HTR-8/SVneo (cell line): ENCODE measurements around the gene CYP27B1.

ENCODE experiments used
- DNase-seq: peaks from one replicate; pipeline ENCODE4 v3.0.0; 2011; ENCODE audit warnings: low spot score, mixed read lengths; ENCODE audit not compliant: insufficient read length
- FAIRE-seq: peaks from 2 replicates; lab custom pipeline; 2011; peaks lifted over from hg19 to GRCh38; lab: Jason Lieb, UNC

Gene CYP27B1

DNA sequence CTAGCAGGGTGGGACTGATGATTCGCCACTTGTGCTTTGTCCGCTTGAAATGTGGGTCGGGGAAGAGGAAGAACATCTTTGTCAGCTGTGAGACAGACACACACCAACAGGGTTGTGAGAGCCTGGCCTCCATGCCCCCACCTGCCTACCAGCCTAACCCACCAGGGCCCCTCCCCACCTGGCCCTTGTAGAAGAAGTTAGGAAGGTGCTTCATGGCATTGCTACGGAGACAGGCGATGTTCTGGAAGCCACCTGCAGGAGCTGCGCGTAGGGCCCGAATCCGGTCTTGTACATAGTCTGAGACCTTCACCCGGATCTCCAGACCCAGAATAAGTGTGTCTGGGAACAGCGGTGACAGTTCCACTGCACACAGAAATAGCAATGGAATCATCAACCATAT, 2.7 kb upstream of the CYP27B1 start:
- no peak for FAIRE-seq

DNA sequence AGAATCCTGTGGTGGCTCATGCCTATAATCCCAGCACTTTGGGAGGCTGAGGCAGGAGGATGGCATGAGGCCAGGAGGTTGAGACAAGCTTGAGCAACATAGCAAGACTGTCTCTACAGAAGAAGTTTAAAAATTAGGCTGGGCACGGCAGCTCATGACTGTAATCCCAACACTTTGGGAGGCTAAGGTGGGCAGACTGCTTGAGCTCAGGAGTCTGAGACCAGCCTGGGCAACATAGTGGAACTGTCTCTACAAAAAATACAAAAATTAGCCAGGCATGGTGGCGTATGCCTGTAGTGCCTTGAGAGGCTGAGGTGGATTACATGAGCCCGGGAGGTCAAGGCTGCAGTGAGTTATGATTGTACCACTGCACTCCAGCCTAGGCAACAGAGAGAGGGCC, 998 bp upstream of the CYP27B1 start:
- no peak for FAIRE-seq
- DNase-seq = no peak

More for the DNA sequence above, 2.7 kb upstream of the CYP27B1 start:
- DNase-seq = no peak

DNA sequence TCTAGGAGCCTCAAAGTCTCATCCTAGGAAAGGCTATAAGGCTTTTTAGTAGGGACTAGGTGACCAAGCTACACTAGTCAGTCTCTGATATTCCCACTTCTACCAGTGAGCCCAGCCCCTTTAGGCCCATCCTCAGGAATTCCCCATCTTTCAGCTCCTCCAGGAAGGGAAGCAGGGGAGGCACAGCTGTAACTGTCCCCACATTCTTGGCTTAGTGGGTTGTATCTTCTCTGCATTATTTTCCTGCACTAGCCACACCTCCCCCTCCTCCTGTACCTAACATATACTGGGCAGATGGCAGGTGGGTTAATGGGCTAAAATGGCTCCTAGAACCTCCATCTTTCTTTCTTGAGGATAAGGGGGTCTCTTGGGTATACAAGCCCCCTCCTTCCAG, 424 bp upstream of the CYP27B1 start:
- DNase-seq = no peak

DNA sequence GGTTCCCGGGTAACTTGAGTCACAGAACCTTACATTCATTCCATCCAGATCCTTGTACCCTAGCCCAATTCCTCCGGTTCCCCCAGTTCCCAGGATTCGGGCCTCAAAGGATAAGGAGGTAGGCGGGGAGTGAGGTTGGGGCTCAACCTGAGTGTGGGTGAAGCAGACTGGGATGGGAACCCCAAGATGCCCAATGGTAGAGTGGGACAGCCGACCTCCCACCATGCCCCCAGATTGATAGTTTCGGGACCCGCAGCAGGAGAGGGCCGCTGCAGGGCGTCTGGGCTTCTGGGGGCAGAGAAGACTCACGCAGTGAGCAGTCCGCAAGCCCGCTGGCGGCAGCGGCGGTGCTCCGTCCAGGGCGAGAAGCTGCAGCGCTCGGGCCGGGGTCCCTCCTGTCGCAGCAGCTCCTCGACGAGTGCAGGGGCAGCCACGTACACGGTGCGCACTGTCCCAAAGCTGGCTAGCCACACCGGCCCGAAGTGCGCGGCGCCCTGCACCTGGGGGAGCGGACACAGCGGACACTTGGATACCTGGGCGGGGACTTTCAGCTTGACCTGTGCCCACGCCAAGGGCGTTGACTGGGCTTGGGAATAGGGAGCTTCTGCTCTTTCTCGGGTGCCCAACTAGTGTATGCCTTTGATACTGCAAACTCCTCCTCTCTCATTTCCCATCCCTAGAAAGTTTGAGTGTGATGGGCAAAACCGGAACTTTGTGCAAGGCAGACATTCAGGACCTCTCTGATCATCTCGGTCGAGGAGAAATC, 997 bp downstream of the CYP27B1 start:
- no peak for DNase-seq
- FAIRE-seq = no peak

More for the DNA sequence above, 424 bp upstream of the CYP27B1 start:
- FAIRE-seq = no peak

DNA sequence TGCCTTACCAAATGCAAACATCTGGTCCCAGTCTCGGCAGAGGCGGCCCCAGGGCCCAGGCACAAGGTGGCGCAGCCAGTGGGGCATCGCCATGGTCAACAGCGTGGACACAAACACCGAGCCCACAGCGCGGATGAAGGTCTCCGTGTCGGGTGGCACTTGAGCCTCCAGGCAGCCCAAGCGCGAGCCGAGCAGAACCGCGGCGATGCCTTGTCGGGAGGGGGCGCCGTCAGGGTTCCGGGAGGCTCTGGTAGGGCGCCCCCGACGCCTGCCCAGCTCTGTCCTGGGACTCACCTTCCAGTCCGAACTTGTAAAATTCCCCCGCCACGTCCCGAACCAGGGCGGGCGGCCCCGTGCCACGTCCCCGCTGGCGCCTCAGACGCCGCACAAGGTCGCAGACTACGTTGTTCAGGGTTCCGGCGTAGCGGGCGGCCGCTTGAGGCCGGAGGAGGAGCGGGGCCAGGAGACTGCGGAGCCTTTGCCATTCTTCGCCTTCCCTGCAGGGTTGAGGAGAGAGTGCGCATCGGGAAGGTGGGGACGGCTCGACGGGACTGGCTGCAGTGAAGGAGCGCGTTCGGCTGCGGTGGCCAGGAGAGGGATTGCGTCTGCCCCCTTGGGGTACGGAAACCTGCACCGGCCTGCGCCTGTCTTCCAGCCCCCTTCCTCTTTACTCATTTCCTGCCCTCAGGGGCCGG, 1.7 kb downstream of the CYP27B1 start:
- FAIRE-seq (peak; percentile 64), DNase-seq (no peak)

DNA sequence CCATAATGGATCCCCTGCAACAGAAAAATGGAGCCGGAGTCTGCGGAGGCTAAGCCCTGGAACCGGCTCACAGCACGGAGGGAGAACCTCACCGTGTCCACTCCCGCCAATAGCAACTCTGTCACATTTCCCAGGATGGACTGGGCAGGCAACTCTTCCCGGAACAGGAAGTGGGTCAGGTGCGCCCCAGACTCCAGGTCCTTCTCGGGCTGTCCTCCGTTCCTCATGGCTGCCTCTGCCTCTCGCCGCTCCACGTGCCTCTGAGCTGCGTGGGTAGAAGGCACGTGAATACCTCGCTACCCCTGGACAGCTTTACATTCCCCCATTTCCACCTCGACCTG, 2.2 kb downstream of the CYP27B1 start:
- no peak for DNase-seq
- FAIRE-seq = no peak

DNA sequence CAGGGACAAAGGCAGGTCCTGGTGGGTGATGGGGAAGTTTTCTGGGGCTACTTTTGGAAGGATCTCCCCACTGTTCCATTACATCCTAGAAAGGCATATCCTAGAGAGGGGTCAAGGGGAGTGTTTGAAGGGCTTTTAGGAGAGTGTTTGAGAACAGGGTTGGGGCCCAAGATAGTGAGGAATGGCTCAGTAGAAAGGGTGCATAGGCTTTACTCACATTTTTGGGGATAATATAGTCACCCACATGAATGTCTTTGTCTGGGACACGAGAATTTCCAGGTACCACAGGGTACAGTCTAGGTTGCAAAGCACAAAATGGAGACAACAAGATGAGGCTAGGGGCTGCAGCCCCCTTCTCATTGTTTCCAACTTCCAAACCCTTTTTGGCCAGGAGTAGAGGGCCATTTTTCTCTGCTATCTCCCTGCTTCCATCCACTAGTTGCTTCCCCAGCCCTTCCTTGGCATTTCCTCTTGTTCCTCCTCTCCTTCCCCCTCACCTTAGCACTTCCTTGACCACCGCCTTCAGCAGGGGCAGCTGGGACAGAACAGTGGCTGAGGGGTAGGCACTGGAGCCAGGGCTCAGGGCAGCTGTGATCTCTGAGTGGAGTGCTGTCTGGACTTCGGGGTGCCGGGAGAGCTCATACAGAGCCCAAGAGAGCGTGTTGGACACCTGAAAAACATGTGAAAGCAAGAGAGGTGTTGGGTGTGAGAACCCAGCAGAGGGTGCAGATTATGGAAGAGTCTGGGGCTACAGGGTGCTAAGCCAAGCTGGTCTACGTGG, 2.8 kb downstream of the CYP27B1 start:
- no peak for FAIRE-seq

DNA sequence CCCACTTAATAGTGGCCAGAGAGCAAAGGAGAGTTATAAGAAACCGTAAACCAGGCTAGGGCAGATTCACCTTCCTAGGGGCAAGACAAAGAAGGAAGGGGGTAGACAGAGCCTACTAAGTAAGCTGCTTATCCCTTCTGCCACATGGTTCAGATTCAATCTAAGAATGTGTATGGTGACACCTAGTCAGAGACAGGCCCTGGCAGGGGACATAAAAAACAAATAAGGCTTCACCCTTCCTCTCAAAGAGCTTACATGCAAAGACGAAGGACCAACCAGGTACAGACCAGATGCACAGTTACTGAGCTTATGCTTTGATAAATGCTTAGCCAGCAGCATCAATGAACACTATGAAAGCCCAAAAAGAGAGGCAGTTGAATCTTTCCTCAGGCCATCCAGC, 4.4 kb downstream of the CYP27B1 start:
- no peak for FAIRE-seq
- no peak for DNase-seq

More for the DNA sequence above, 2.8 kb downstream of the CYP27B1 start:
- no peak for DNase-seq

DNA sequence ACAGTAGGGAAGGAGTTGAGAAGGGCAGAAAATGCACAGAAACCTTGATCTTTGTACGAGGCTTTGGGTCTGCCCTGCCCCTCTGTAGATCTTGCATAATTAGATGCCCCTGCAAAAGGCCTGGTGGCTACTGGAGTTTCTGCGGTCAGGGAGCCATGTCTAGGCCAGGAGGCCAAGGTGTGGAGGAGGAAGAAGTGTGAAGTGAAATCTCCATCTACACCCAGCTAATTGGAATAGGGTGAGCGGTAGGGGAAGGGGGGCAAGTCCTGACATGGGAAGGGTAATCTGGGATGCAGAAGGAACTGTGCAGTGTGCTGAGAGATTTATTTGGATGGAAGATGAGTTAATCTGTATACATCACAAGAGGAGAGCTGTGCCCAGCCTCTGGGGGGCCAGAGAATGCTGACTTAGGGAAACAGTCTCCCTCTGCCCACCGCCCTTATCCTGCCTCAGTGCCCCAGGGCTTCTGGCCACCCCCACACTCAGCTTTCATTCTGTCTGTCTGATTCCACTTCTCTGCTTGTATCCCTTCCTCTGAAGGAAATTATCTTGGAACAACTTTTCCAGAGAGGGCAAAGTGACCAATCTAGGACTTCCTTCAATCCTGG, 5.4 kb downstream of the CYP27B1 start:
- DNase-seq = no peak
- FAIRE-seq = no peak

DNA sequence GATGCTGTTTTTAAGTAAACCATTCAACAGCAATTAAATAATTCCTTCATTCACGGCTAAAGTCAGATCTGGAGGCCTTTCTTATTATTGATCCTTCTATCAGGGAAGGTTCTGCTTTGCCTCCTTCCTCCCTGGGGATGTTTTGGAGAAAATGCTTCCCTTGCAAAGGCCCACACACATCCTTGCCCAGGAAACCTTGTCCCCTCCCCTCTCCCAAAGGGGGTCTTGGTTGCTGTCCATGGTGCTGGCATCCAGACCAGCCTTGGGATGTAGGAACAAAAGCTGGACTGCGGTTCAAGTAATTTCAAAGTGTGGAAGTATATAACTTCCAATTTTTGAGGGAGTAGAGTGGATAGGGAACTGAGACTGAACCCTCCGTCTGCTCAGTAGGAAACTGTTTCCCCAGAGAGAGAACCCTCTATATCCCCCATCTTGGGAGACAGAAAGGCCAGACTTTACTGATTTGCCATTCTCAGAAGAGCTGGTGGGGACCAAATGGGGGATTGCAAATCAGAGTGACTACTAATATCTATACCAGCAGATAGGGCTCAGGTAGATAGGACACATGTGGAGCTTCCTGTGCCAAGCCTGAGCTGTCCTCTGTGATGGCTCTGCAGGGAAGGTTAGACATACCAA, 6.4 kb downstream of the CYP27B1 start:
- no peak for FAIRE-seq
- no peak for DNase-seq

DNA sequence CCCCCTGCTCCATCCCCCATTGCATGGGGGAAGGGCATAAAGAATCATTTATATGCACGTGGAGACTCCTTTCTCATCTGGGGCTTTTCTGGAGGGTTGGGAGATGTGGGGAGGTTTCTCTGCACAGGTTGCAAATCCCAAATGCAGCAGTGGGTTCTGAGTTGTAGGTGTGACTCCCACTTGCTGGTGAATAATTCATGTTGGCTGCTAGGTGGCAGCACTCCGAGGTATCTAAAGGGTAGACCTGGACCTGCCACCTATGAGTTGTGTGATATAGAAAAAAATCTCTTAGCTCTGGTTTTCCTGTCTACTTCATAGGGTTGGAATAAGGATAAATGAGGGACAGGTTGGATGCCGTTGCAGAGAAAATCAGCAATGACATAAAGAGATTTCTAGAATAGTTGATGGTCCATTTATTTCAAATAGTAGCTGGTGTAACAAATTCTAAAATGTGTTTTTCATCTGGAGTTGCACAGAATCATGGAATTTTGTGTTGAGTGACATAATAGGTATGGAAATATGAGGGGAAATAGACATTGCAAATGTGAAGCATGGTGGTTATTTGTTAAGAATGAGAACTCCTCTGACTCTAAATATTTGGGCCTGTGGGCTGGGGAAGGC, 7.4 kb downstream of the CYP27B1 start:
- peak; percentile 16 for FAIRE-seq
- DNase-seq = no peak

DNA sequence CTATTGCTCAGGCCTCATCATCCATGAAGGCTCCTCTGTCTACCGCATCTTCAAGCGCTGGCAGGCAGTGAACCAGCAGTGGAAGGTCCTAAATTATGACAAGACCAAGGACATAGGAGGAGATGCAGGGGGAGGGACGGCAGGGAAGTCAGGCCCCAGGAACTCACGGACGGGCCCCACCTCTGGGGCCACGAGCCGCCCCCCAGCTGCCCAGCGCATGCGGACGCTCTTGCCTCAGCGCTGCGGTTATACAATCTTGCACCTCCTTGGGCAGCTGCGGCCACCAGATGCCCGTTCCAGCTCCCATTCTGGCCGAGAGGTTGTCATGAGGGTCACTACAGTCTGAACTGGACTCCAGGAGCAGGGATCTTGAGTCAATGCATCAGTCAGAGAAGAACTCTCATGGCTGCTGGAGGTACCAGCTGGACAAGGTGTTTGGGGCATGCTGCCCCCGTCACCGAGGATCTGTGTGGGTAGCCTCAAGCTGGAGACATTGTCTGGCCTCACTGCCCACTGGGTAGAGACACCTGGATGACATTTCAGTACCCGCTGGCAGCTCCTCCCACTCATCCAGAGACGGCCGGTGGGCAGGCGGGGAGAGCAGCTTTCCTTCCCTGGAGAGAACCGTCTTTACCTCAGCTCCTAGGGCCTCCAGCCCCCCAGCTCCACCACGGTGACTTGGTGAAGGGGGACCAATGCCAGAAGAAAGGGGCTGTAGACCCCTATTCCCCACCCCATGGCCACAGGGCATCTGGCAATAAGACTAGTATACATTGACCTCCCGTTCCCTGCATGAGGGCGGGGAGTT, 8.1 kb downstream of the CYP27B1 start:
- FAIRE-seq (no peak), DNase-seq (no peak)

DNA sequence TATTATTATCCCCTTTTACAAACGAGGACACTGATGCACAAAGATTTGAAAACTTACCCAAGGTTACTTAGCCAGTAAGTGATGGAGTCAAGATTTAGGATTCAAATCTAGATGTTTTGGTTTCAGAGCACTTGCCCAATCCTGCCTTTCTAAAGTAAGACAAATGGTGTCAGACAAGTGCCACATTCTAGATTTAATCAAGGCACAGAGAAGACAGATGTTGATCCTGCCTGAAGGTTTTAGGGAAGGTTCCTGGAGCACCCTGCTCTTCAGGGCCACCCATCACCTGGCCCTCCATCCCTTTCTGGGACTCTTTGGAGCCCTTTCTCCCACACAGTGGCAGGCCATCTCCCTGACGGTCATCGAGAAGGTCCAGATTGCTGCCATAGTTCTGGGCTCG, 9.1 kb downstream of the CYP27B1 start:
- no peak for FAIRE-seq
- DNase-seq = no peak

DNA sequence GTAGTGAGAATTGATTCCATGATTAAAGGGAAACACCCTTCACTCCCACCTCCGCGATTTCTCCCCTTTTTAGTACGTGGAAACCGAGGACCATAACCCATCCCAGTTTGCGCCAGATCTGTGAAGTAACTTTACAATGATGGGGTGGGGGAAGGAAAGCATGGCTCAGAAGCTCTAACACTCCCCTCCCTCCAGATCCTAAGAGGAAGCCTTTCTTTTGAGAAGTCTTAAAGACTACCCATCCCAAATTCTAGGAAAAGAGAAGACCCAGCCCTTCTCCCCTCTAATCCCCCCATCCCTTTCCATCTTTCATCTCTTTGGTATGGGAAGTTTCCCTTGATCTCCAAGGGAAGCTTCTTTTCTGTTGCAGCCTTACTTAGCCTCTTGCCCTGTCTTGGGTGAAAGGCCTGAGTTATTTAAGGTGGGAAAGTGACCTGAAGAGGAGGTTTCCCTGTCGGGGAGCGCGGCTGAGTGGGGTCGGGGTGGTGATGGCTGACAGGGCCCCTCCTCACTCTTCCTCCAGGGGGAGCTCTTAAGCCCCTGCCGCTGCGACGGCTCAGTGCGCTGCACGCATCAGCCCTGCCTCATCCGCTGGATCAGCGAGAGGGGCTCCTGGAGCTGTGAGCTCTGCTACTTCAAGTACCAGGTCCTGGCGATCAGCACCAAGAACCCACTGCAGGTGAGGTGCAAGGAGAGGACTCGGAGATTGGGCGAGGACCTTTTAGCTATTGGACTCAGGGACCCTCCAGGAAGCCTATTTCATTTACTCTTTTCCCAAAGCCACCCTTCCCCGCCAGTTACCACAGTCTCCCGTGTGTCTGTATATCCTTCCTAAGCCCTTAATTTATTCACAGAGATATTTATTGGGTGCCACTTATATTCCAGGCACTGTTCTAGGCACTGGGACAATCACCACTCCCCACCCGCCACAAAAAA, 10.2 kb downstream of the CYP27B1 start:
- no peak for DNase-seq
- FAIRE-seq = no peak

DNA sequence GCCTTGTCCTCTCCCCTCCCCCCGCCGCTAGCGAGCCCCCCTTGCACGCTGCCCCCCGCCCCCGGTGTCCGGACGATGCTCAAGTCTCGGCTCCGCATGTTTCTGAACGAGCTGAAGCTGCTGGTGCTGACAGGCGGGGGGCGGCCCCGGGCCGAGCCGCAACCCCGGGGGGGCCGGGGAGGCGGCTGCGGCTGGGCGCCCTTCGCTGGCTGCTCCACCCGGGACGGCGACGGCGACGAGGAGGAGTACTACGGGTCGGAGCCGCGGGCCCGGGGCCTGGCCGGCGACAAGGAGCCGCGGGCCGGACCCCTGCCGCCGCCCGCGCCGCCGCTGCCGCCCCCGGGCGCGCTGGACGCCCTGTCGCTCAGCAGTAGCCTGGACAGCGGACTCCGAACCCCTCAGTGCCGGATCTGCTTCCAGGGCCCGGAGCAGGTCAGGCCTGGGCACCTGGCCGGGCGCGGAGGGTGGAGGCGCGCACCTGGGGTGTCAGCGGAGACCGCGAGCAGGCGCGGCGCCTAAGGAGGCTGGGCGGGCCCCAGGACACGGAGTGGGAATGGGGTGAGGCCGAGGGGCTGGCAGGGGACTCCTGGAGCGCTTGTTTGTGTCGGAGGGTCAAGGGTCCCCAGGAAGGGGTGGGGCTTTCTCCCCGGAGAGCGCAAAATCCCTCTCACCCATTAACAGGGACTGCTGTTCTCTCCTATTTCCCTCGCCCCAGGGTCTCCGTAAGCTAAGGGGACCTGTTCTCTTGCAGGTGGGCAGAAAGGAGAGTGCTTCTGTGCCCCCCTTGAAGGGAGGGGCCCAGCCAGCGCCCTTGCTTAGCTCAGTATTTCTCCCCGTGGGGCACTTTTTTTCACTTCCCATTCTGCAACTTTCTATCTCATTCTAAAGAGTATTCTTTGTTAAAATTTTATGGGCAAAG, 11.2 kb downstream of the CYP27B1 start:
- DNase-seq (no peak), FAIRE-seq (no peak)

DNA sequence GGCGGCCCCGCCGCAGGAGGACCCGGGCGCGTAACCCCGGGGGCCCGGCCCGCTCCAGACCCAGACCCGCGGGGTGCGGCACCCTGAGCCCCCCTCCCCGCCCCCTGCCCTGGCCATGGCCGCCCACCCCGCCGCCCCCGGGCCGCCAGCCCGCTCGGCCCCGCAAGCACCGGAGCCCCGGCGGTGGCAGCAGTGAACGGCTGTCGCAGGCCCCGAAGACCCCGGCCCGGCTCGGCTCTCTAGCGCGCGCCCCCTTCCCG, 11.8 kb downstream of the CYP27B1 start:
- DNase-seq = no peak
- FAIRE-seq = no peak
